ENCODE measurements around the gene SLC44A1.
A peak's percentile ranks its signal among the peaks of the same experiment; 100 is the strongest.

Gene SLC44A1

DNA sequence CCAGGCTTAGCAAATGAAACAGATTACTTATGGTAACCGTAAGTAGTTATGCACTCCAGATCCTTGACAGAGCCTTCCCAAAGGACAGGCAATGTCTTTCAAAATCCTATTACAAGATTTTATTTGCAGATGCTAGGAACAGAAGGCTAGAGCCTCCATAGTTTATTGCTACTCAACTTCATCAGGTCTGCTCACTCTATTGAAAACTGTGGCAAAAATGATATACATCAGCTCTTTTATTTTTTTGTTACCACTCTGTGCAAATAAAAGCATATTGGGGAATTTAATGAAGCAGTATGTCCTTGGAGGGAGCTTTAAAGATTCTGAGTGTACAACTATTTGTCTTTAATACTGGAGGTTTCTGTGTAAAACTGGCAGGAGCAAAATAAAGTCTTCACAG is 46.5 kb downstream of the SLC44A1 start:
- Histone ChIP-seq H3K27me3 (ENCODE audit: low read depth, low read length) (no peaks in the 10 kb centered on the region), H3K9me3 (ENCODE audit: control insufficient read depth in 1 of 2, low read length in 2 of 2) (no peaks in the 10 kb centered on the region), H3K36me3 (ENCODE audit: control insufficient read depth in 1 of 2, insufficient read depth in 2 of 2, low read length in 2 of 2) (no peaks in the 10 kb centered on the region), H3K4me3 (ENCODE audit: low read depth in 1 of 2, low read length in 2 of 2) (no peak overlapping the region), H3K4me1 (ENCODE audit: control insufficient read depth in 1 of 2, insufficient read depth in 2 of 2, low read length in 2 of 2) (no peaks in the 10 kb centered on the region), H3K27ac (ENCODE audit: low read length) (no peak overlapping the region)

DNA sequence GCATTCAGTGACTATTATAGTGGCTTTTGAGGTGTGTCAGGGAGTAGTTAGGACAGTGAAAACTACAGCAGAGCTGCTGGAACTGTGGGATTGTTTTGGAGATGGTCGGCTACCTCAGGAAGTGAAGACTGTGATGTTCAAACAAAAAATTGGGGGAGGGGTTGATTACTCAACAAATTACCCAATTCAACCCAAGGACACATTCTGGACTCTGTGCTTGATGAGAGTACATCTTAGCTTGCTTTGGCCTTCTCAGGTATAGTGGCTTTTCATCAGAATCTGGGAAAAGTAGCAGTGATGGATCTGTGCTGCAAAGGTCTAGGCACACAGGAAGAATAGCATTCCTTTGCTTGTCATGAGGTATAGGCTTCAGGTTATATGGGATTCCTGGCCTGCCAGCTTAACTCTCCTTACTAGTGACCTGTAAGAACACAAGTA is 47.0 kb downstream of the SLC44A1 start:
- H3K9me3 ChIP-seq (ENCODE audit: control insufficient read depth in 1 of 2, low read length in 2 of 2), result no peaks in the 10 kb centered on the region
- H3K4me1 ChIP-seq (ENCODE audit: control insufficient read depth in 1 of 2, insufficient read depth in 2 of 2, low read length in 2 of 2), result no peaks in the 10 kb centered on the region
- H3K27me3 ChIP-seq (ENCODE audit: low read depth, low read length), result no peaks in the 10 kb centered on the region
- H3K36me3 ChIP-seq (ENCODE audit: control insufficient read depth in 1 of 2, insufficient read depth in 2 of 2, low read length in 2 of 2), result no peaks in the 10 kb centered on the region
- no peak overlapping the region for H3K4me3 ChIP-seq (ENCODE audit: low read depth in 1 of 2, low read length in 2 of 2)
- no peak overlapping the region for H3K27ac ChIP-seq (ENCODE audit: low read length)

DNA sequence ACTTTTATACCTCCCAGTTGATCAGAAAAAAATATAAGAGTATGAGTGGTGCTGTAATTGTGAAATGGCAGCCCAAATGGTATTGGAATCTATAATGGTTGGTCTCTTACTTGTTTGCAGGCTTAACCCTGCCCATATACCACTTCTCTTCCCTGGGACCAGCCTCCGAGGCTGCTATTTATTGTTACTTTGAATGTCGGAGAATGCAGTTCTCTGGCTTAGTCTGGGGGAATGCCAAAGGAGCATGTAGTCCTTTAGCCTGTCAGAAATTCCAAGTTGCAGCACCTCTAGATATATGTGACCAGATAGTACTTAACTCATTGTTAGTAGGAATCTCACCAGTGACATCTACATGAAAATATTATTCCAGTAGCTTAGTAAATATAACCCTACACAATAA is 47.5 kb downstream of the SLC44A1 start:
- Histone ChIP-seq H3K27me3 (ENCODE audit: low read depth, low read length) (no peaks in the 10 kb centered on the region), H3K27ac (ENCODE audit: low read length) (no peak overlapping the region), H3K4me3 (ENCODE audit: low read depth in 1 of 2, low read length in 2 of 2) (no peak overlapping the region), H3K9me3 (ENCODE audit: control insufficient read depth in 1 of 2, low read length in 2 of 2) (no peaks in the 10 kb centered on the region), H3K36me3 (ENCODE audit: control insufficient read depth in 1 of 2, insufficient read depth in 2 of 2, low read length in 2 of 2) (peaks cover 0 to under 1% of the 10 kb centered on the region in 2 donors), H3K4me1 (ENCODE audit: control insufficient read depth in 1 of 2, insufficient read depth in 2 of 2, low read length in 2 of 2) (no peaks in the 10 kb centered on the region)

DNA sequence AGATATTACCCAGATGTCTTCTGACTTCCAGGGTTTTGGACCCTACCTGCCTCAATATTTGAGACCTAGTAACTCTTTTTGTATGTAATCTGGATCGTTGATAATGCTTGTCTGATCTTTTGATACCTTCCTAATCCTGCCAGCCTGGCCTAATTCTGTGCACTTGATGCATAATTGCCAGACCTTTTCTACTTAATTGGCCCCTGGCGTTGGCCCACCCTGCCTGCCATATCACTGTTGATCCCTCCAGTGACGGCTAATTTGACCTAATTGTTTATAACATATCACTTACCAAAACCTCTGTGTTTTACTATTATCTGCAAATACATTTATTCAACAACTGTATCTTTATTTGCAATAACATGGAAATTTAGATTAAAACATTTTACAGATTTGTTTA is 49.0 kb downstream of the SLC44A1 start:
- H3K27me3 ChIP-seq (ENCODE audit: low read depth, low read length), result no peaks in the 10 kb centered on the region
- H3K36me3 ChIP-seq (ENCODE audit: control insufficient read depth in 1 of 2, insufficient read depth in 2 of 2, low read length in 2 of 2), result peaks cover 0 to 10% of the 10 kb centered on the region in 2 donors
- no peaks in the 10 kb centered on the region for H3K9me3 ChIP-seq (ENCODE audit: control insufficient read depth in 1 of 2, low read length in 2 of 2)
- H3K4me1 ChIP-seq (ENCODE audit: control insufficient read depth in 1 of 2, insufficient read depth in 2 of 2, low read length in 2 of 2), result no peaks in the 10 kb centered on the region
- no peak overlapping the region for H3K27ac ChIP-seq (ENCODE audit: low read length)
- no peak overlapping the region for H3K4me3 ChIP-seq (ENCODE audit: low read depth in 1 of 2, low read length in 2 of 2)

DNA sequence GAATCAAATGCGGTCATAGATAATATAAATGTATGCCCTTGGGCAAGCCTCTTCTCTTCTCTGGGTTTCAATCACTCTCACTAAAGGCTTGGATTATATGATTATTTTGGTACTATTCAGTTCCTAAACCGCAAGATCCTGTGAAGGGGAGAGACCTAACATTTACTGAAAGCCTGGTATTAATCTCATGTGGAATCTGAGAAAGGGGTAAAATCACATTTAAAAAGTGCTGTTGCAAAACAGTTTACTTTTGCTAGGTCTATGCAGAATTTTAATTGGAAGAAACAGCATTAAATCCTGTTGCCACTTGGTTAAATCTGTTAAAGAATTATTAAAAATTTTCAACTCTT is 50.7 kb downstream of the SLC44A1 start:
- no peaks in the 10 kb centered on the region for H3K4me1 ChIP-seq (ENCODE audit: control insufficient read depth in 1 of 2, insufficient read depth in 2 of 2, low read length in 2 of 2)

DNA sequence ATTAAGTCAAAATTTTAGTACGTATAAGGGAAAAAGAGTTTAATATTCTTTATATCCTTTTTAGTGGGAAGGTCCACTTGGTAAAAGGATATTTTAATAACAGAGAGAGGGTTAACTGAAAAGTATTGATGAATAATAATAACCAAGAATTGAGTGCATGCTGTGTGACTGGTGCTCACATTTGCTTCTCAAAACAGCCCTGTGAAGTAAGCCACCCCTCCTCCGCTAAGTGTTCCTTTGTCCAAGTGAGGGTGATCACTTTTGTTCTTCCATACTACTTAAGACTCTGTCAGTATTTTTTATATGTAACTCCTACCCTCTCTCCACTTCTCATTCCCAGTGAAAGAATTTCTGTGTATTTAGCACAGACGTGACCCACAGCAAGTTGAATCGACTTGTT is 51.5 kb downstream of the SLC44A1 start:
- peaks cover 6 to 25% of the 10 kb centered on the region in 2 donors for H3K36me3 ChIP-seq (ENCODE audit: control insufficient read depth in 1 of 2, insufficient read depth in 2 of 2, low read length in 2 of 2)
- peak overlapping the region; percentile 2 for H3K27ac ChIP-seq (ENCODE audit: low read length)
- H3K27me3 ChIP-seq (ENCODE audit: low read depth, low read length), result no peaks in the 10 kb centered on the region
- H3K9me3 ChIP-seq (ENCODE audit: control insufficient read depth in 1 of 2, low read length in 2 of 2), result no peaks in the 10 kb centered on the region
- H3K4me1 ChIP-seq (ENCODE audit: control insufficient read depth in 1 of 2, insufficient read depth in 2 of 2, low read length in 2 of 2), result no peaks in the 10 kb centered on the region
- no peak overlapping the region for H3K4me3 ChIP-seq (ENCODE audit: low read depth in 1 of 2, low read length in 2 of 2)

More for the DNA sequence above, 50.7 kb downstream of the SLC44A1 start:
- H3K36me3 ChIP-seq (ENCODE audit: control insufficient read depth in 1 of 2, insufficient read depth in 2 of 2, low read length in 2 of 2), result peaks cover 5 to 22% of the 10 kb centered on the region in 2 donors
- no peak overlapping the region for H3K27ac ChIP-seq (ENCODE audit: low read length)
- no peaks in the 10 kb centered on the region for H3K27me3 ChIP-seq (ENCODE audit: low read depth, low read length)
- no peaks in the 10 kb centered on the region for H3K9me3 ChIP-seq (ENCODE audit: control insufficient read depth in 1 of 2, low read length in 2 of 2)
- no peak overlapping the region for H3K4me3 ChIP-seq (ENCODE audit: low read depth in 1 of 2, low read length in 2 of 2)

DNA sequence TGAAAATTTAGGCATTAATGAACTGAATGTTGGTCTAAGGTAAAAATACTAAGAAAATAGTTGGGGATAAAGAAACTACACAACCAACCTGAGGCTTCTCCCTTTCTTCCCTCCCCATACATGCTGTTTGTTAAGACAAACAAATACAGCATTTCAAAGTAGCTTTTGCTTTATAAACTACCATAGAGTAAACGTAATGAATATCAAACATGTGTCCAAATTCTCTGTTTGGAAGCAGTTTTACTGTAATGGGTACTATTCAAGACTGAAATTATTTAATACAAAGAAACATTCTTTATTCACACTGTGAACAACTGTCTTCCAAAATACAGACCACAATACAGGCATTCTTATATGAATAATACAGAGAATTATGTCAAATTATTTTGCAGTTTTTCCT is 52.0 kb downstream of the SLC44A1 start:
- Histone ChIP-seq H3K27me3 (ENCODE audit: low read depth, low read length) (no peaks in the 10 kb centered on the region), H3K4me3 (ENCODE audit: low read depth in 1 of 2, low read length in 2 of 2) (no peak overlapping the region), H3K4me1 (ENCODE audit: control insufficient read depth in 1 of 2, insufficient read depth in 2 of 2, low read length in 2 of 2) (no peaks in the 10 kb centered on the region), H3K27ac (ENCODE audit: low read length) (peak overlapping the region; percentile 2), H3K9me3 (ENCODE audit: control insufficient read depth in 1 of 2, low read length in 2 of 2) (no peaks in the 10 kb centered on the region), H3K36me3 (ENCODE audit: control insufficient read depth in 1 of 2, insufficient read depth in 2 of 2, low read length in 2 of 2) (peaks cover 6 to 25% of the 10 kb centered on the region in 2 donors)

DNA sequence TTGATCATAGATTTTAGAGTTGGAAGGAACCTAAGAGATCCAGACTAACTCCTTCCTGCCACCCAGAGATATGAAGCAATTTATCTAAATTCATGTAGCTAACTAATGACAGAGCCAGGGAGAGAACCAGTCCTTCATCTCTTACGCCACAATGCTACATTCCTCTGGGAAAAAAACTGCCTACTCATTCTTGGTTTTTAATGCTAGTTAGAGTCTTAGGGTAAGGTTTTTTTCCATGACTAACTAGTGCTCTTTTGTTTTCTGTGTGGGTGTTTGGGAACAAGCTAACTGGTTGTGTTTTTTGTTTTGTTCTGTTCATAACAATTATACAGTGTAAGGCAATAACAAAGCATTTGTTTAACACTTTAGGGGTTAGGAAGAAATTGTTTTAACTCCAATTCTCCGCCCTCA is 52.4 kb downstream of the SLC44A1 start:
- Histone ChIP-seq H3K27ac (ENCODE audit: low read length) (peak overlapping the region; percentile 2), H3K9me3 (ENCODE audit: control insufficient read depth in 1 of 2, low read length in 2 of 2) (no peaks in the 10 kb centered on the region), H3K27me3 (ENCODE audit: low read depth, low read length) (no peaks in the 10 kb centered on the region), H3K4me3 (ENCODE audit: low read depth in 1 of 2, low read length in 2 of 2) (no peak overlapping the region), H3K36me3 (ENCODE audit: control insufficient read depth in 1 of 2, insufficient read depth in 2 of 2, low read length in 2 of 2) (peaks cover 6 to 25% of the 10 kb centered on the region in 2 donors), H3K4me1 (ENCODE audit: control insufficient read depth in 1 of 2, insufficient read depth in 2 of 2, low read length in 2 of 2) (no peaks in the 10 kb centered on the region)

DNA sequence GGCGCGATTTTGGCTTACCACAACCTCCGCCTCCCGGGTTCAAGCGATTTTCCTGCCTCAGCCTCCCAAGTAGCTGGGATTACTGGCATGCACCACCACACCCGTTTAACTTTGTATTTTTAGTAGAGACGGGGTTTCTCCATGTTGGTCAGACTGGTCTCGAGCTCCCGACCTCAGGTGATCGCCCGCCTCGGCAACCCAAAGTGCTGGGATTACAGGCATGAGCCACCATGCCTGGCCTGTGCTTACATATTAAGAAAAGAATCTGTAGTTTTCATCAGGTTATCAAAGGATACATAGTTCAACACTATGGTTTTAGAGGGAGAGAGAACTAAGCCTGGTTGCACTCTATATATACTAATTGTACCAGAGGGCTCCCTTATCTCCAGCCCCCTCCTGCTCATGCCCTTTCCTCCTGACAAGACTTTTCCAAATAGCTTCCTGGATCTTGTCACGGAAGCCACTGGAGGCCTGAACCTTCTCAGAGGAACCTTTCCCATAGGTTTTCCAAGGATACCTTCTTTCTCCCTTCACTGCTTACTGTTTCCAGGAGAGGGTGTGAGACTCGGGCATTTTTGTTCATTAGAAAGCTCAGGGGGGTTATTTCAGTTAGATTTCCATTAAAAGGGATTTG is 53.1 kb downstream of the SLC44A1 start:
- Histone ChIP-seq H3K4me1 (ENCODE audit: control insufficient read depth in 1 of 2, insufficient read depth in 2 of 2, low read length in 2 of 2) (no peaks in the 10 kb centered on the region), H3K9me3 (ENCODE audit: control insufficient read depth in 1 of 2, low read length in 2 of 2) (no peaks in the 10 kb centered on the region), H3K27ac (ENCODE audit: low read length) (no peak overlapping the region), H3K4me3 (ENCODE audit: low read depth in 1 of 2, low read length in 2 of 2) (no peak overlapping the region), H3K36me3 (ENCODE audit: control insufficient read depth in 1 of 2, insufficient read depth in 2 of 2, low read length in 2 of 2) (peaks cover 6 to 25% of the 10 kb centered on the region in 2 donors), H3K27me3 (ENCODE audit: low read depth, low read length) (no peaks in the 10 kb centered on the region)

DNA sequence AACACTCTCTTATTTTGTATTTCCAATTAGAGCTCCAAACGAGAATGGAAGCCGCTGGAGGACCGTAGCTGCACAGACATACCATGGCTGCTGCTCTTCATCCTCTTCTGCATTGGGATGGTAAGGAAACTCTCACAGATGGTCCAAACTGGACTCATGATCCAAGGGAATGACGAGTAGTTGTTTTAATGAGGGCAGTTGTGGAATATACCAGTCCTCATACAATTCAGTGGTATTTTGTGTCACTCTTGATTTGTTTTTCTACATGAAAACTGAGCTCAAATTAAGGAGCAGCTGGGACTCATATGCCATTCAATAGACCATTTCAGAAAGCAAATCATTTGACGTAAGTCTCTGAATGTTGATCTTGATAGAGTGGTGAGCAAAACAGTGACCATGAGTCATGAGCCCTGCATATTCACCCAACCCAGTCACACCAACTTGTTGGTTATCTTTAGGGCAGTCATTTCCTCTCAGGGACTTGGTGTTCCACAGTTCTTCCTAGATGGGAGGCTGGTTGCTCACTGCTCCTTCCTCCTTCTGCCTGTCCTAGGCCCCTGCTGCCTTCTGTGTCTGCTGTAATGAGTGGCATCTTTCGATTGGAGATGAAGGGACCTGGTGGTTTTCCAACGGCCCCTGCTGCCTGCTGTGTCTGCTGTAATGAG is 54.9 kb downstream of the SLC44A1 start:
- H3K36me3 ChIP-seq (ENCODE audit: control insufficient read depth in 1 of 2, insufficient read depth in 2 of 2, low read length in 2 of 2), result peaks cover 6 to 27% of the 10 kb centered on the region in 2 donors
- H3K27me3 ChIP-seq (ENCODE audit: low read depth, low read length), result no peaks in the 10 kb centered on the region
- no peaks in the 10 kb centered on the region for H3K4me1 ChIP-seq (ENCODE audit: control insufficient read depth in 1 of 2, insufficient read depth in 2 of 2, low read length in 2 of 2)
- peak overlapping the region; percentile 10 for H3K27ac ChIP-seq (ENCODE audit: low read length)
- no peaks in the 10 kb centered on the region for H3K9me3 ChIP-seq (ENCODE audit: control insufficient read depth in 1 of 2, low read length in 2 of 2)
- no peak overlapping the region for H3K4me3 ChIP-seq (ENCODE audit: low read depth in 1 of 2, low read length in 2 of 2)

DNA sequence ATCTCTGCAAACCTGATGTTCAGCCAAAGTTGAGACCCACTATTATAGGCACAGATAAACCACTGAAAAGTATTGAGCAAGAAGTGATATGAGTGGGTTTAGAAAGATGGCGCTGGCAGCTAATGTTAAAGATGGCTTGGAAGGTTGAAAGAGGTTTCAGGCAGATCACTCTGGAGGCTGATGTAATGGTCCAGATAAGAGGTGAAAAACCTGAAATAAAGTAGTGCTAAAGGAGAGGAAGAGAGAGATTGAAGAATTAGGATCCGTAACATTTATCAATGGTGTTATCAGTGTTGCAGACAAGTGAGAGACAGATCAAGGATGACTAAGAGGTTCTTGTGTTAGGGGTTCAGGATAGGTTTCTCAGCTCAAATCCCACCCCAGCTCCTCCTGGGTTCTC is 58.3 kb downstream of the SLC44A1 start:
- Histone ChIP-seq H3K4me1 (ENCODE audit: control insufficient read depth in 1 of 2, insufficient read depth in 2 of 2, low read length in 2 of 2) (no peaks in the 10 kb centered on the region), H3K27ac (ENCODE audit: low read length) (no peak overlapping the region), H3K4me3 (ENCODE audit: low read depth in 1 of 2, low read length in 2 of 2) (no peak overlapping the region), H3K27me3 (ENCODE audit: low read depth, low read length) (no peaks in the 10 kb centered on the region), H3K36me3 (ENCODE audit: control insufficient read depth in 1 of 2, insufficient read depth in 2 of 2, low read length in 2 of 2) (peaks cover 6 to 19% of the 10 kb centered on the region in 2 donors), H3K9me3 (ENCODE audit: control insufficient read depth in 1 of 2, low read length in 2 of 2) (no peaks in the 10 kb centered on the region)

DNA sequence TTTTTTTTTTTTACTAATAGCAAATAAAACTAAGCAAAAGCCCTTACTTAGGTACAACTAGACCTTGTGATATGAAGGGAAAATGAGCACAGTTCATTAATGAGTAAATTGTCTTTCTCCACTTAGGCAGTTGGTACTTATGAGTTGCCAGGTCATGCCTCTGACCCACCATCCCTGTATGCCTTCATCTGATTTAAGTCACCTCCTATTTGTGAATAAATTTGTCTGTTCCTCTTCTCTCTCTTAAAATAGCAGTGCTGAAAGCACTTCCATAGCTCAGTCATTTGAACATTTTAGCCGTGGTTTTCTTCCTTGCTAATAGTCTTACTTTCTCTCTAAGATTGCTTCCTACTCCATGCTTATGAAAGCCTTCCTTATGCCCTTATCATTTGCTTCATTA is 61.4 kb downstream of the SLC44A1 start:
- Histone ChIP-seq H3K4me1 (ENCODE audit: control insufficient read depth in 1 of 2, insufficient read depth in 2 of 2, low read length in 2 of 2) (peaks cover 0 to 8% of the 10 kb centered on the region in 2 donors), H3K27ac (ENCODE audit: low read length) (no peak overlapping the region)

More for the DNA sequence above, 61.4 kb downstream of the SLC44A1 start:
- Histone ChIP-seq H3K27me3 (ENCODE audit: low read depth, low read length) (no peaks in the 10 kb centered on the region), H3K9me3 (ENCODE audit: control insufficient read depth in 1 of 2, low read length in 2 of 2) (no peaks in the 10 kb centered on the region), H3K4me3 (ENCODE audit: low read depth in 1 of 2, low read length in 2 of 2) (no peak overlapping the region), H3K36me3 (ENCODE audit: control insufficient read depth in 1 of 2, insufficient read depth in 2 of 2, low read length in 2 of 2) (peaks cover 0 to 3% of the 10 kb centered on the region in 2 donors)
